ENCODE data around the gene DDX55. TPM values are rescaled to one million over a fixed set of nuclear protein-coding genes. Genes with fewer than 3 reads are reported as not detected.
"Not testable (repeated sequence)": the region's sequence is repeated elsewhere in the genome, so short reads cannot be mapped to it uniquely, and the experiment has no call there.

DDX55 gene
- 15.4 TPM for polyA plus RNA-seq (2013, experiment 1 of 2; ENCODE audit: insufficient read length)
- 15.5 TPM for polyA plus RNA-seq (2013, experiment 2 of 2; ENCODE audit: insufficient read length)

DNA sequence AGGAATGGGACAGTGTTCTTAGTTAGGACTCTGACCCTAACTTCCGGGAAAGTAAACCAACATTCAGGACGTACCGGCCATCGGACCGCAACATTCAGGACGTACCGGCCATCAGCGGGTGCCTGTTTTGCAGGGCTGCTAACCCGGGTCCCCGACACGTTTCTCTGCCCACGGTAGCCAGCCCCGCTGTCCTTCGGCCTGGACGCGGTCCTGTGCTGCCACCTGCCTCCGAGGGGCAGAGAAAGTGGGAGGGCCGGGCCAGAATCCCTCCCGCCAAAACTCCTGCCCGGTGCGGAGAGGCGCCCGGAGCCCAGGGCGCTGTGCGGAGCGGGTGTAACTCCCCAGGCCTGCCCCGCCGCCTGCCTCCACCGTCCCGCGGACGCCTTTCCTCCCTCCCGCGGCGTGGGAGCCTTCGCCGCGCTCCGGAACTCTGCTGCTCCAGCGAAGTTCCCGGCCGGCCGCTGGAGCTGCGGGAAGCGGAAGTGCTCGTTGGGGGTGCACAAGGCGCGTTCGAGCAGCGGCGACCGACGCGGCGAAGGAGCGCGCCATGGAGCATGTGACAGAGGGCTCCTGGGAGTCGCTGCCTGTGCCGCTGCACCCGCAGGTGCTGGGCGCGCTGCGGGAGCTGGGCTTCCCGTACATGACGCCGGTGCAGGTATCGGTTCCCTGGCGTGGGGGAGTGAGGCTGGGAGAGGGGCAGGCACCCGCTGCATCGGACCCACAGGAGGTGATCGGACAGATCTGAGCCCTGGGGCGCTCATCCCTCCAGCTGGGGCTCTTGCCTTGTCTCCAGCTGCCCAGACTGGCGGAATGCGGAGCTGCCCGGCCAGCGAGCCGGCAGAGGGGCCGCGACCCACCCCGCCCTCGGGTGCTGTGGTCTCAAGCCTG is at the start of gene DDX55:
Gene DDX55, plus strand, starts transcription at position 498 of the 888 bp plus-strand sequence. Its CDS starts 50 bp downstream, at position 548.
- DNase-seq: peak; percentile 80

GRCh38 chr12:123554136-123554535 is 47.8 kb upstream of the DDX55 start:
- not testable (repeated sequence) for DNase-seq

- DNase-seq: not testable (repeated sequence)
Measured at GRCh38 chr12:123554843-123555242, 47.1 kb upstream of the DDX55 start.

DNA sequence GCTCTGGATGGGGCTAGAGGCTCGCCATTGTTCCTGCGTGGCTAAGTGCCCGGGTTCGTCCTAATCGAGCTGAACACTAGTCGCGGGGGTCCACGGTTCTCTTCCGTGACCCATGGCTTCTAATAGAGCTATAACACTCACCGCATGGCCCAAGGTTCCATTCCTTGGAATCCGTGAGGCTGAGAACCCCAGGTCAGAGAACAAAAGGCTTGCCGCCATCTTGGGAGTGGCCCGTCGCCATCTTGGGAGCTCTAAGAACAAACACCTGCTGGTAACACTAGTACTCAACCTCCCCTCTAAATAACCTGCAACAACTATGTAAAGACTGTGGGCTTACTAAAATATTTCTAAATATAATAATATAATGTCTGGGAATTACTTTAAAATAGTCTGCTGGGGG is 43.4 kb upstream of the DDX55 start:
- not testable (repeated sequence) for DNase-seq

GRCh38 chr12:123559468-123559867 is 42.4 kb upstream of the DDX55 start:
- no peak for DNase-seq

DNA sequence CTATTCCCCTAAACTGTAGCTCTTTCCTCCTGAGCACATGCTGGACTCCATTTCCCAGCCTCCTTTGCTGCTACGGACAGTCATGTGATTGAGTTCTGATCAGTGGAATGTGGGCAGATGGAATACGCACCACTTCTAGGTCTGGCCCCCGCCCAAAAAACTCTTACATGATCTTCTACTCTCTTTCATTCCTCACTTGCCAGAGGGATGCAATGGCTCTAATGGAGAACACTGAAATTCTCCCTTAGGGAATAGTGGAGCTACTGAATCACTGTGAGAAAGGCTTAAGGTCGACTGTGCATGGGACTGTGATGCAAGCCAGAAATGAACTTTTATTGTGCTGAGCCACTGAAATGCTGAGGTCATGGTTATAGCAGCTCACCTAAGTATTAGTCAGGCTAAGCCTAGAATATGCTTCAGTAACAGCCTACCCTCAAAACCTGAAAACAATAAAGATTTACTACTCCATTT is 30.5 kb upstream of the DDX55 start:
- DNase-seq: peak; percentile 80

- no peak for DNase-seq
Measured at GRCh38 chr12:123572391-123572790, 29.5 kb upstream of the DDX55 start.

- no peak for DNase-seq
Measured at GRCh38 chr12:123573870-123574269, 28.0 kb upstream of the DDX55 start.

DNA sequence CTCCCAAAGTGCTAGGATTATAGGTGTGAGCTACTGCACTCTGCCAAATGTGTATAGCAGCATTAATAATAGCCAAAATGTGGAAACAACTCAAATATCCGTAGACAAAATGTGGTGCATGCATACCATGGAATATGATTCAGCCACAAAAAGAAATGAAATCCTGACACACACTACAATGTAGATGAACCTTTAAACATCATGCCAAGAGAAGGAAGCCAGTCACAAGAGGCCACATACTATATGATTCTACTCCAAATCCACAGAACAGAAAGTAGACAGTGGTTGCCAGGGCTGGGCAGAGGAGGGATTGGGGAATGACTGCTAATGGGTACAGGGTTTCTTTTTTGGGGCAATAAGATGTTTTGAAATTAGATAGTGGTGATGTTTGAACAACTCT is 25.3 kb upstream of the DDX55 start:
- DNase-seq: peak; percentile 21

DNA sequence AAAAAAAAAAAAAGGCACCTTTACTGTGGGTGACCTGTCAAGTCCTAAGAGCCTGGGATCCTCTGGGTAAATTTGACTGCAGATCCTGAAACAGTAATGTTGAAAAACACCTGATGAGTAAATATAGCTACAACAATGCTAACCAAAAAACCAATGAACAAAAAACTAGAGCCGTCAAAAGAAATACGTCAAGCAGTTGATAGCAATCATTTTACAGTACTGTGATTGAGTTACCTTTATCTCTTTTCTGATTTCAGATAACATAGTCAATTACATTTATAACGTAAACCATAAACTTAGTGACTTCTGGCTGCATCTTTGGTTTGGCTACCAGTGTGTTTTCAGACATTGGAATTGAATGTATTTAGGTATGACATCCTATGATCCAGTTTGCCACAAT is 23.7 kb upstream of the DDX55 start:
- no peak for DNase-seq

DNA sequence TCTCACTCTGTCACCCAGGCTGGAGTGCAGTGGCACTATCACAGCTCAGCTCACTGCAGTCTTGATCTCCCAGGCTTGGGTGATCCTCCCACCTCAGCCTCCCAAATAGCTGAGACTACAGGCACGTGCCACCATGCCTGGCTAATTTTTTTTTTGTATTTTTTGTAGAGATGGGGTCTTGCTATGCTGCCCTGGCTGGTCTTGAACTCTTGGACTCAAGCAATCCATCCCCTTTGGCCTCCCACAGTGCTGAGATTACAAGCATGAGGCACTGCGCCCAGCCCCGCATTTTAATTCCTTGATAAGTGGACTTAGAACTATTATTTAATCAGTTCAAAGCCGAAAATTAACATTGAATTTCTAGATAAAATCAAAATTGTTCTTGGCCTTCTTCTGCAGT is 23.1 kb upstream of the DDX55 start:
- not testable (repeated sequence) for DNase-seq

DNA sequence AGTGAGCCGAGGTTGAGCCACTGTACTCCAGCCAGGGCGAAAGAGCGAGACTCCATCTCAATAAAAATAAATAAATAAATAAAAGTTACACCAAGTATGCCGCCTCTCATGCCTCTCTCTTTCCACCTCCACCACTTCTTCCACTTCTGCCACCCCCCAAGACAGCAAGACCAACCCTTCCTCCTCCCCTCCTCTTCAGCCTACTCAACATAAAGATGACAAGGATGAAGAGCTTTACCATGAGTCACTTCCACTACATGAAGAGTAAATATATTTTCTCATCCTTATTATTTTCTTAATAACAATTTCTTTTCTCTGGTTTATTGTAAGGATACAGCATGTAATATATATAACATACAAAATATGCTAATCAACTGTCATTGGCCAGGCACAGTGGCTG is 21.1 kb upstream of the DDX55 start:
- DNase-seq: no peak

DNA sequence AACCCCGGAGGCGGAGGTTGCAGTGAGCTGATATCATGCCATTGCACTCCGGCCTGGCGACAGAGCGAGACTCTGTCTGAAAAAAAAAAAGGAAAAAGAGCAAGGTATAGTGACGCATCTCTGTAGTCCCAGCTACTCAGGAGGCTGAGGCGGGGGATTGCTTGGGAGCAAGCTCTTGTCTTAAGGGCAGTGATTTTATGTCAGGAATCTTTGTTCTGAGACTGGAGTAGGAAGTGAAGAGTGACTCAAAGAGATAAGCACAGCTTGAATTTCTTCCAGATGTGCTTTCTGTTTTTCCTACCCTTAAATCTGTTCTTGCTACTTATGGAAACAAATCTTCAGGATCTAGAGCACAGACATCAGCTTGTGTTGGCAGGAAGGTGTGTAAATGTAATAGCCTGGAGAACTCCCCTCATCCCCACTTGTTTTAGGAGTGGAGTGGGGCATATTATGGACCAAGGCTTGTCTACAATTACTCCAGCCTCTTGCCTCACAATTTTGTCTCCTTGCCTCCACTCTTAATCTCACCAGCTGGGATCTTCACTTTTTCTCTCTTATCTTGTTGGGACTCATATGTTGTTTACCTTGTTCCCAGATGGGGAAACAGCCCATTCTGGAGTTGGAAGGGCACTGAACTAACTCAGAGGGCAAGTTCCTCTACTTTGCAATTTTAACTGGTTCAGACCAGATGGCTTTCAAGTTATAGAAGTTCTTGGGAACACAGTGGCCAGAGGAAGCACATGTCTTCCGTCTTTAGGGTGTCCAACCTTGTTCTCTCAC is 10.0 kb upstream of the DDX55 start:
- no peak for DNase-seq

GRCh38 chr12:123595729-123596128 is 6.2 kb upstream of the DDX55 start:
- DNase-seq: no peak

DNA sequence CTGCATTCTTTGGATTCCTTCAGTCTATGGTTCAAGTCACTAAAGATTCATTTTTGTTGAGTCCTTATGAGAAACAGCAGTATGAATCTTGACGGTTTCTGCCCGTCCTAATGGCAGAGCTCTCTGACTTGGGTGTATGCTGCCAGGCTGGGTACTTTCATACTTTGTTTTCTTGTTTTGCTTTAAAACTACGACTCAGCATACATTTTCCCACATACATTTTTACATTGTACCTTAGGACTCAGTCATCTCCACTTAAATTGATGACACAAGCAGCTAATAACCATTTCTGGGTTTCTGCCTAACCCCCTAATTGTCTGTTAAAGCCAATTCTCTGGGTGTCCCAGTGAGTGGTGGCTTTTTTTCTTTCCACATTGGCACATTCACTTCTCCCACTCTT is 4.8 kb upstream of the DDX55 start:
- no peak for DNase-seq

GRCh38 chr12:123598522-123598921 is 3.4 kb upstream of the DDX55 start:
- no peak for DNase-seq

DNA sequence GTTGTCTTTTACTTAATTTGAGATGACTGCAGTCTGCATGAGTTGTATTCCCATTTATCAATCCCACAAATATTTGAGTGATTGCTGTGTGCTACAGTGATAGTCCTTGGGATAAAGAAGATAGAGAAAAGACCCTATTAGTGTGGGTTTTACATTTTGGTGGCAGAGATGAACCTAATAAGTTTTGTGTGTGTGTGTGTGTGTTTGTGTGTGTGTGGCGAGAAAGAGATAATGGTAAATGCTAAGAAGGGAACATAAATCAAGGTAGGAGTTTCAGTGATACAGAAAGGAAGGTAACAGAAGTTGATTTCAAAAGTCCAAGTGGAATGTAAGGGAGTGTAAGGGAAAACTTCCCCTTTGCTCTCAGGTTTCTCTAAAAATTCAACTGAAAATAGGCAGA is 2.6 kb upstream of the DDX55 start:
- DNase-seq: no peak

GRCh38 chr12:123599721-123600120 is 2.2 kb upstream of the DDX55 start:
- DNase-seq: no peak

- no peak for DNase-seq
Measured at GRCh38 chr12:123602651-123603195, 824 bp downstream of the DDX55 start.

- DNase-seq: not testable (repeated sequence)
Measured at GRCh38 chr12:123603495-123603894, 1.6 kb downstream of the DDX55 start.

GRCh38 chr12:123607756-123608155 is 5.9 kb downstream of the DDX55 start:
- DNase-seq: no peak

DNA sequence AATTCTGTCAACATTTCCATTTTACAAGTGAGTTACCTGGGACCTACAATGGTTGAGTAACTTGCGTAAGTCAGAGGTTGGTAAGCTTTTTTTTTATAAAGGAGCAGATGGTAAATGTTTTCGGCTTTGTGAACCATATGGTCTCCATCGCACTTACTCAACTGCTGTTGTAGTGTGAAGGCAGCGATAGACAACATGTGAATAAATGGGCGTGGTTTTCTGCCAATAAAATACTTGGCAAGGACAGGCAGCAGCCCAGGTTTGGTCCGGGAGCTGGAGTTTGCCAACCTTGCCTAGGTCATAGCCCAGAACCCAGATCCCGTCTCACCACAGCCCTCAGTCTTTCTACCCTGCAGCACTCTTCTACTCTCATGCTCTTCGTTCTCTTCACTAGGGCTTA is 6.3 kb downstream of the DDX55 start:
- DNase-seq: no peak

GRCh38 chr12:123614110-123614509 is 12.2 kb downstream of the DDX55 start:
- DNase-seq: no peak

All from fibroblast of skin of abdomen (primary cell).